Neural crest cell (in vitro differentiated cells): Measurements from ENCODE around the gene MUC21. TPM values are rescaled to one million over a fixed set of nuclear protein-coding genes. Genes with fewer than 3 reads are reported as not detected.

Source experiments
- DNase-seq: peaks from one replicate; pipeline ENCODE4 v3.0.0; 2021; ENCODE audit warnings: low read depth, mixed read lengths, low spot score
- H3K27ac Mint-ChIP-seq: one replicate; pipeline ENCODE4 v1.8.0; 2021; ENCODE audit warnings: mild to moderate bottlenecking, mixed read lengths; ENCODE audit not compliant: unreplicated experiment
- H3K27me3 Mint-ChIP-seq: 2 replicates; pipeline ENCODE4 v1.8.0; 2021; ENCODE audit warnings: low read depth, mild to moderate bottlenecking, mixed read lengths
- H3K36me3 Mint-ChIP-seq: 2 replicates; pipeline ENCODE4 v1.8.0; 2021; ENCODE audit warnings: low read depth, mild to moderate bottlenecking, mixed read lengths
- H3K4me1 Mint-ChIP-seq: 2 replicates; pipeline ENCODE4 v1.8.0; 2021; ENCODE audit warnings: mixed read lengths
- H3K4me3 Mint-ChIP-seq: one replicate; pipeline ENCODE4 v1.8.0; 2021; ENCODE audit warnings: mild to moderate bottlenecking, mixed read lengths
- H3K9me3 Mint-ChIP-seq: 2 replicates; pipeline ENCODE4 v1.8.0; 2021; ENCODE audit warnings: mixed read lengths
- CTCF ChIP-seq: fragments of 200-600 bp; sonication (generic); conservative IDR thresholded peaks from 2 replicates; pipeline ENCODE4 v1.5.0; 2021; ENCODE audit warnings: antibody characterized with exemption, mild to moderate bottlenecking
- total RNA-seq: library from RNA; stranded (reverse); gene quantifications from 2 replicates; pipeline ENCODE4 v1.2.1, GENCODE V29; 2021

MUC21 gene
- total RNA-seq, 1 donor from 2014 or later = not detected

GRCh38 chr6:31037682-31038081, 54.2 kb downstream of the MUC21 start:
- Mint-ChIP-seq H3K27ac (no peak overlapping the region), H3K36me3 (no peaks in the 10 kb centered on the region), H3K4me1 (no peaks in the 10 kb centered on the region), H3K4me3 (no peak overlapping the region), H3K9me3 (no peaks in the 10 kb centered on the region), H3K27me3 (peaks cover 4% of the 10 kb centered on the region)
- TF ChIP-seq CTCF = no peak
- no peak for DNase-seq

GRCh38 chr6:31038559-31038958, 55.0 kb downstream of the MUC21 start:
- no peak overlapping the region for H3K27ac Mint-ChIP-seq
- H3K36me3 Mint-ChIP-seq = no peaks in the 10 kb centered on the region
- no peak overlapping the region for H3K4me3 Mint-ChIP-seq
- no peak for TF ChIP-seq CTCF
- H3K9me3 Mint-ChIP-seq = no peaks in the 10 kb centered on the region
- no peak for DNase-seq
- H3K27me3 Mint-ChIP-seq = peaks cover 11% of the 10 kb centered on the region
- H3K4me1 Mint-ChIP-seq = no peaks in the 10 kb centered on the region

Other genes starting within 250 kb of the MUC21 start
- gene FLOT1, start 241.0 kb upstream of the MUC21 start, total RNA-seq = 100 and 106 TPM in 2 replicates
- gene IER3, start 239.2 kb upstream of the MUC21 start, total RNA-seq = 4.8 and 6.3 TPM in 2 replicates
- 160 and 178 TPM in 2 replicates for gene DDR1, start 99.2 kb upstream of the MUC21 start, total RNA-seq
- 72.6 and 78.5 TPM in 2 replicates for gene GTF2H4, start 75.5 kb upstream of the MUC21 start, total RNA-seq
- 61.3 and 68.2 TPM in 2 replicates for gene VARS2, start 69.5 kb upstream of the MUC21 start, total RNA-seq
- gene SFTA2, start 51.5 kb upstream of the MUC21 start, total RNA-seq = not detected in 2 replicates
- not detected in 2 replicates for gene MUCL3, start 42.7 kb upstream of the MUC21 start, total RNA-seq
- not detected in 2 replicates for gene MUC22, start 26.8 kb downstream of the MUC21 start, total RNA-seq
- gene C6orf15, start 128.9 kb downstream of the MUC21 start, total RNA-seq = not detected in 2 replicates
- not detected in 2 replicates for gene PSORS1C1, start 131.1 kb downstream of the MUC21 start, total RNA-seq
- gene CDSN, start 136.7 kb downstream of the MUC21 start, total RNA-seq = not detected in 2 replicates
- gene PSORS1C2, start 155.3 kb downstream of the MUC21 start, total RNA-seq = not detected in 2 replicates
- 46.7 and 48.6 TPM in 2 replicates for gene CCHCR1, start 174.1 kb downstream of the MUC21 start, total RNA-seq
- 21.7 and 21.8 TPM in 2 replicates for gene TCF19, start 174.9 kb downstream of the MUC21 start, total RNA-seq
- not detected in 2 replicates for gene POU5F1, start 187.0 kb downstream of the MUC21 start, total RNA-seq